HUES64 (cell line): ENCODE measurements around the gene UBE2G2.
A peak's percentile ranks its signal among the peaks of the same experiment; 100 is the strongest.

ENCODE experiments used
- H3K27ac ChIP-seq: 2 replicates; pipeline ENCODE4 v1.7.0; 2013; ENCODE audit warnings: low read depth, low read length, inconsistent platforms
- H3K27me3 ChIP-seq: 2 replicates; pipeline ENCODE4 v1.6.1; 2013; ENCODE audit warnings: mild to moderate bottlenecking, low read length; ENCODE audit not compliant: insufficient read depth
- H3K36me3 ChIP-seq: 2 replicates; pipeline ENCODE4 v1.6.1; 2013; ENCODE audit warnings: mild to moderate bottlenecking, low read length; ENCODE audit not compliant: insufficient read depth
- H3K4me1 ChIP-seq: 2 replicates; pipeline ENCODE4 v1.6.1; 2013; ENCODE audit warnings: mild to moderate bottlenecking, low read length, moderate library complexity; ENCODE audit not compliant: insufficient read depth
- H3K4me3 ChIP-seq: 2 replicates; pipeline ENCODE4 v1.5.1; 2013; ENCODE audit warnings: mild to moderate bottlenecking, low read length, moderate library complexity
- H3K9ac ChIP-seq: 2 replicates; pipeline ENCODE4 v1.6.1; 2013; ENCODE audit warnings: mild to moderate bottlenecking, low read depth, low read length
- H3K9me3 ChIP-seq: 2 replicates; pipeline ENCODE4 v1.6.1; 2013; ENCODE audit warnings: low read depth, low read length; ENCODE audit not compliant: insufficient read depth
- WGBS: fragments of 150-250, 120-280 bp; methylation state at CpG from one replicate; pipeline ENCODE4 v1.1.7; 2013; ENCODE audit warnings: missing lambda C conversion rate; 5-methylcytosine and 5-hydroxymethylcytosine counted together

The UBE2G2 gene

DNA sequence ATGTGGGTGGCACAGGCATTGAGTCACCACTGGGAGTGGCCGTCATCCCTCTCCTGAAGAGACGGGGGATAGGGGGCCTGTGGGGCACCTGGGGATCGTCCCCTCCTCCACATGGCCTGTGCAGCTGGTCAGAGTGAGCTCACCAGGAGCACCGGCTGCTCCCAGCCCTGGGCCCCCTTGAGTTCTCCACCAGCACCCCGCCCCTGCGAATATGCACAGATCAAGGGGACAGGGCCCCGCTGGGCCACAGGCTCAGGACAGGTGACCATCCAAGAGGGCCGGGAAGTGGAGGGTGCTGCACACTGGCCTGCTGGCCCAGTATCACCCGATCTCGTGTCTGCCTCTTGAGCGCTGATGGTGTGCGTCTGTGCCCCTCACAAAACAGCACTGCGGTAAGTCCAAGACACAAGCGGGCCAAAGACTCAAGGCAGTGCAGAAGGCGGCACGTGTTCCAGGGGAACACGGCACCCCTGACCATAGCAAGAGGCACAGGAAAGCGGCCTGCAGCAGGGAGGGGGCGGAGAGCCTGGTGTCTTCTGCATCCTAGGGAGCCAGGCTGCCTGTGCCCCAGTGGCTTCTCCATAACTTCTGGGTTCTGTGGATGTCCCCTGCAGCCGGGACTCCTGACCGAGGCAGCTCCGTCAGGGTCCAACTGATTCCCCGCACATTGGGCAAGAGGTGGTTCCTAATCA, 72.1 kb downstream of the UBE2G2 start:
- no peak overlapping the region for H3K27ac ChIP-seq
- no peak overlapping the region for H3K4me3 ChIP-seq
- no peaks in the 10 kb centered on the region for H3K4me1 ChIP-seq
- no peaks in the 10 kb centered on the region for H3K9me3 ChIP-seq
- H3K27me3 ChIP-seq, result peaks cover 3% of the 10 kb centered on the region
- WGBS, result 94% methylated on average over 23 of the region's 23 CpGs
- H3K36me3 ChIP-seq, result no peaks in the 10 kb centered on the region
- H3K9ac ChIP-seq, result no peak overlapping the region

DNA sequence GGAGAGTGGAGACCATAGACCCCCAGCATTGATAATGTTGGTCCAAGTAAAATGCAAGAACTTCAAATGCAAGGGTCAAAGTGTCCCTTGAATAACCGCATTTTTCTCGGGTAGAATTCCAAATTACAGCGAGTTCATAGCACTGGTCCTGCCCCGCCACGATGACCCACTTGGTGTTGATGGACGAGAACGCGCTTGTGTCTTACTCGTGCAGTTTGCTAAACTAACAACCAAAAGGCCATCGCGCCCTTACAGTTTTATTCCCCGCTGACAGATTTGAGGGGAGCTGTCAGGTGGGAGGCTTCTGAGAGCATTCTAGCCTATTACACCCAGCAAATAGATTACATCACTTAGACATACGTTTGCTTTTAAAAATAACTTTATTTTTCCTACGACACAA, 72.9 kb downstream of the UBE2G2 start:
- peaks cover 9% of the 10 kb centered on the region for H3K27me3 ChIP-seq
- no peak overlapping the region for H3K4me3 ChIP-seq
- WGBS, result 95% methylated on average over 14 of the region's 14 CpGs
- H3K9me3 ChIP-seq, result no peaks in the 10 kb centered on the region
- H3K27ac ChIP-seq, result no peak overlapping the region
- H3K36me3 ChIP-seq, result no peaks in the 10 kb centered on the region
- no peak overlapping the region for H3K9ac ChIP-seq
- H3K4me1 ChIP-seq, result 0 out of 2 replicates have a peak, but pooled peaks cover 2% of the 10 kb centered on the region

GRCh38 chr21:44727757-44728156, 73.9 kb downstream of the UBE2G2 start:
- Histone ChIP-seq H3K9me3 (no peaks in the 10 kb centered on the region), H3K27me3 (peaks cover 19% of the 10 kb centered on the region), H3K4me1 (peaks cover 12% of the 10 kb centered on the region), H3K4me3 (no peak overlapping the region), H3K36me3 (no peaks in the 10 kb centered on the region), H3K9ac (no peak overlapping the region), H3K27ac (no peak overlapping the region)
- WGBS, result 89% methylated on average over 9 of the region's 9 CpGs

GRCh38 chr21:44727321-44727720, 74.3 kb downstream of the UBE2G2 start:
- no peak overlapping the region for H3K4me3 ChIP-seq
- H3K4me1 ChIP-seq, result peaks cover 16% of the 10 kb centered on the region
- H3K27ac ChIP-seq, result no peak overlapping the region
- H3K27me3 ChIP-seq, result peaks cover 22% of the 10 kb centered on the region
- no peaks in the 10 kb centered on the region for H3K9me3 ChIP-seq
- no peak overlapping the region for H3K9ac ChIP-seq
- no peaks in the 10 kb centered on the region for H3K36me3 ChIP-seq
- 91% methylated on average over 8 of the region's 8 CpGs for WGBS

DNA sequence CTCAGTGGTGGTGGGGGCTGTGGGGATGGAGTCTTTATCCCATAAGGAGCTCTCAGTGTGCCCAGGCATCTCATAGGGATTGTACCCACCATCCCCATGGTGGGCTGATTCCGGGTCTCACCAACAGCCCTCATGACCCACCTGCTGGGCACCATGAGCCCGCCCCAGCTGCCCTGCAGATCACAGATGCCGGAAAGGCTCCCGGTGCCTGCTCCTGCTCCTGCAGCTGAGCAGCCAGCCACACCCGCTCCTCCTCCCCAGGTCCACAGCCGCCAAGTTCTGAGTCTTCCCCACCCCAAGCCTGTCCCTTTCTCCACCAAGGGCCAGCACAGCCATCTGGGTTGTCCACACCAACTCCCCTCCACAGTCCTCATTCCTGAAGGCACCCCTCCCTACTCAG, 74.8 kb downstream of the UBE2G2 start:
- H3K9me3 ChIP-seq, result no peaks in the 10 kb centered on the region
- 82% methylated on average over 6 of the region's 6 CpGs for WGBS
- no peaks in the 10 kb centered on the region for H3K36me3 ChIP-seq
- no peak overlapping the region for H3K9ac ChIP-seq
- no peak overlapping the region for H3K27ac ChIP-seq
- H3K27me3 ChIP-seq, result peaks cover 22% of the 10 kb centered on the region
- no peak overlapping the region for H3K4me3 ChIP-seq
- H3K4me1 ChIP-seq, result peaks cover 16% of the 10 kb centered on the region

DNA sequence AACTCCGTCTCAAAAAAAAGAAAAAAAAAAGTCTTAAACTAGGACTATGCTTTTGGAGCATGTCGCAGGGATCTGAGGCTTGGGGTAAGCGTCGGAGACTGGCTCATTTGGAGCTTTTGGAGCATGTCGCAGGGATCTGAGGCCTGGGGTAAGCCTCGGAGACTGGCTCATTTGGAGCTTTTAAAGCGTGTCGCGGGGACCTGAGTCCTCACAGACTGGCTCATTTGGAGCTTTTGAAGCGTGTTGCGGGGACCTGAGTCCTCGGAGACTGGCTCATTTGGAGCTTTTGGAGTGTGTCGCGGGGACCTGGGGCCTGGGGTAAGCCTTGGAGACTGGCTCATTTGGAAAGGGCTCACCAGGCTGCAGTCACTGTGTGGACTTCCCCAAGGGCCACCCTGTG, 76.7 kb downstream of the UBE2G2 start:
- Histone ChIP-seq H3K9ac (no peak overlapping the region), H3K36me3 (no peaks in the 10 kb centered on the region), H3K27me3 (peaks cover 22% of the 10 kb centered on the region), H3K4me3 (no peak overlapping the region), H3K4me1 (peaks cover 16% of the 10 kb centered on the region), H3K9me3 (no peaks in the 10 kb centered on the region), H3K27ac (no peak overlapping the region)
- WGBS, result 93% methylated on average over 14 of the region's 14 CpGs

DNA sequence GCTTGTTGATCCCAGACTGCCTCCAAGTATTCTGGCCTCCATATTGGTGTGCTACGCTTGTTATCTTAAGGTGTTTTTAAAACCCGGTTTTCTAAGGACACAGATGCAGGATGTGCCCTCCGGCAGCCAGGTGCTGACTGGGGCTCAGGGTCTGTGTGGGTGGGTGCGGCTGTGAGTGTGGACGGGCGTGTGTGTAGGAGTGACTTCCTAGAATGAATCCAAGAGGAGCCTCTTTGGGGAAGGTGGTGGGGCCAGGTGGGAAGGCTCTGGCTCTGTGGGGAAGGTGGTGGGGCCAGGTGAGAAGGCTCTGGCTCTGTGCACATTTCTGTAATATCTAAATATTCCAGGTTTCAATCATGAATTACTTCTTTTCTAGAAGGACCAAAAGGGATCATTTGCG, 77.4 kb downstream of the UBE2G2 start:
- Histone ChIP-seq H3K9ac (no peak overlapping the region), H3K27me3 (peaks cover 22% of the 10 kb centered on the region), H3K9me3 (no peaks in the 10 kb centered on the region), H3K36me3 (no peaks in the 10 kb centered on the region), H3K4me1 (peaks cover 16% of the 10 kb centered on the region), H3K4me3 (no peak overlapping the region), H3K27ac (no peak overlapping the region)
- 94% methylated on average over 7 of the region's 7 CpGs for WGBS

- WGBS, result 32% methylated on average over 61 of the region's 61 CpGs
- Histone ChIP-seq H3K9me3 (no peaks in the 10 kb centered on the region), H3K27ac (no peak overlapping the region), H3K4me3 (peak overlapping the region; percentile 26), H3K4me1 (peaks cover 16% of the 10 kb centered on the region), H3K27me3 (peaks cover 22% of the 10 kb centered on the region), H3K36me3 (no peaks in the 10 kb centered on the region), H3K9ac (peak overlapping the region; percentile 45; the same call in 1 of the 2 replicates)
Measured at GRCh38 chr21:44723177-44724131, 78.2 kb downstream of the UBE2G2 start.

GRCh38 chr21:44722731-44723130, 78.9 kb downstream of the UBE2G2 start:
- Histone ChIP-seq H3K4me3 (peak overlapping the region; percentile 26; the same call in 1 of the 2 replicates), H3K27ac (no peak overlapping the region), H3K36me3 (no peaks in the 10 kb centered on the region), H3K9me3 (no peaks in the 10 kb centered on the region), H3K9ac (peak overlapping the region; percentile 45; the same call in 1 of the 2 replicates), H3K27me3 (peaks cover 22% of the 10 kb centered on the region), H3K4me1 (peaks cover 19% of the 10 kb centered on the region)
- WGBS, result 54% methylated on average over 4 of the region's 5 CpGs

GRCh38 chr21:44720170-44720569, 81.5 kb downstream of the UBE2G2 start:
- Histone ChIP-seq H3K36me3 (no peaks in the 10 kb centered on the region), H3K27me3 (peaks cover 25% of the 10 kb centered on the region), H3K9me3 (no peaks in the 10 kb centered on the region), H3K27ac (no peak overlapping the region), H3K9ac (no peak overlapping the region), H3K4me3 (no peak overlapping the region), H3K4me1 (peaks cover 20% of the 10 kb centered on the region)
- WGBS, result 90% methylated on average over 1 of the region's 2 CpGs
